ACHN (cell line): Measurements from ENCODE around the gene SIRPG.
"Not testable (repeated sequence)": the region's sequence is repeated elsewhere in the genome, so short reads cannot be mapped to it uniquely, and the experiment has no call there.

Source experiments
- DNase-seq: peaks from one replicate; pipeline ENCODE4 v3.0.0-alpha.2; 2015
- in situ Hi-C: cut with HindIII; loops from 2 replicates; pipeline ENCODE4 v1.10.0; 2017; ENCODE audit warnings: low sequenced_read_pairs, low pct_ligation_motif_present, low pct_unique_long_range_greater_than_20kb

Gene SIRPG

DNA sequence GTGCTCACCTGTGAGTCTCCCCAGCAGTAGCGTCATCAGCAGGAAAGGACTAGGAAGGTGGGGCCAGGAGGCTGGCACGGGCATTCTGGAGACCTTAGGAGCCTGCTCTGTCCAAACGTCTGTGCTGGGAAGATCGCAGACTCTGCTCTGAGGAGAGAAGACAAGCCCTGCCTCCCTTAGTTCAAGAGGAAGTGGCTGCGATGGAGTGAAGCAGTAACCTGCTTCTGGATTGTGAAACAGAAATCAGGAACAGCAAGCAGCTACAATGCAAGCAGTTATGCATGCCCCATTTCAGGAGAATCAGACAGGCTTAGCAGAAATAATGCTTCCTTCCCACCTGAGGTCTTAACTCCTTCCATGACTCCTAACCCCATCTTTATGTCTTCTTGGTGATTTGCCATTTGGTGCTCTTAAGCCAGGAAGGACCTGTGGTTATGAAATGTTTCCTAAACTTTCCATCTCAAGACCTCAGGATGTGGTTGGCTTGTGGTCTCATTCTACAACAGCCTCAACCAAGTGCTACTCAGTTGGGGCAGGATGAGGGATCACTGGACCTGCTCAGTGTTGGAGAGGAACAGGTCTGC, 37.6 kb downstream of the SIRPG start, which contains the start of gene SIRPB1:
TSS of gene SIRPB1 (minus strand) at position 149 of the 584 bp plus-strand sequence. CDS start at position 84, 65 bp downstream.
- DNase-seq: no peak
- in situ Hi-C loops: no loop called here

GRCh38 chr20:1618954-1619540, 38.5 kb downstream of the SIRPG start:
- DNase-seq: no peak
- in situ Hi-C loops: no loop called here

DNA sequence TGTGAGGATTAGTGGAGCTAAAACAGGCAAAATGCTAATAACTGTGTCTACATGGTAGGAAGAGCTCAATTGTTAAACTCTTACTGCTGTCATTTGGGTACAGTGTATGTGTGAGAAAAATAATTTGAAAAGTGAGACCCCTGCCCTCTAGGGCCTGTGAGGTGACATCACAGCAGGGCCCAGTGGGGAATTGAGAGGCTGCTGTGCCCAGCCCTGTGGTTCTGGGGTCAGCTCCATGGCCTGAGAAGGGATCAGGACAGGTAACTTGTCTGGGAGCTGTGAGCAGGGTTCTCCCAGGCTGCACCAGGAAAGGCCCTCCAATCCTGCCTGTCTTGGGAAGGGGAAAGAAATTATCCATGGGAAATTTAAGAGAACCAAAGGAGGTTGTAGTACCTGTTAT, 39.1 kb downstream of the SIRPG start:
- in situ Hi-C loops: no loop called here
- no peak for DNase-seq

DNA sequence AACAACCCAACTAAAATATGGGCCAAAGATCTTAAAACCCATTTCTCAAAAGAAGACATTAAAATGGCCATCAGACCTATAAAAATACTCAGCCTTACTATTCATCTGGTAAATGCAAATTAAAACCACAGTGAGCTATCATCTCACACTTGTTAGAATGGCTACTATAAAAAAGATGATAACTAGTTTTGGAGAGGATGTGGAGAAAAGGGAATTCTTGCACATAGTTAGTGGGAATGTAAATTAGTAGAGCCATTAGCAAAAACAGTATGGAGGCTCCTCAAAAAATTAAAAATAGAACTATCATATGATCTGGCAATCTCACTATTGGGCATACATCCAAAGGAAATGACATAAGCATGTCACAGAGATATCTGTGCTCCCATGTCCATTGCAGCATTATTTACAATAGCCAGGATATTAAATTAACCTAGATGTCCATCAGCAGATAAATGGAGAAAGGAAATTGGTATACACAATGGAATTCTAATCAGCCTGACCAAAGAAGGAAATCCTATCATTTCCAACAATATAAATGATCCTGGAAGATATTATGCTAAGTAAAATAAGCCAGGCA, 40.6 kb downstream of the SIRPG start:
- DNase-seq: no peak
- in situ Hi-C loops: no loop called here

- in situ Hi-C loops, DNase-seq: not testable (repeated sequence)
Measured at GRCh38 chr20:1610404-1610803, 47.2 kb downstream of the SIRPG start.

GRCh38 chr20:1608678-1609347, 48.8 kb downstream of the SIRPG start:
- DNase-seq, in situ Hi-C loops: not testable (repeated sequence)

DNA sequence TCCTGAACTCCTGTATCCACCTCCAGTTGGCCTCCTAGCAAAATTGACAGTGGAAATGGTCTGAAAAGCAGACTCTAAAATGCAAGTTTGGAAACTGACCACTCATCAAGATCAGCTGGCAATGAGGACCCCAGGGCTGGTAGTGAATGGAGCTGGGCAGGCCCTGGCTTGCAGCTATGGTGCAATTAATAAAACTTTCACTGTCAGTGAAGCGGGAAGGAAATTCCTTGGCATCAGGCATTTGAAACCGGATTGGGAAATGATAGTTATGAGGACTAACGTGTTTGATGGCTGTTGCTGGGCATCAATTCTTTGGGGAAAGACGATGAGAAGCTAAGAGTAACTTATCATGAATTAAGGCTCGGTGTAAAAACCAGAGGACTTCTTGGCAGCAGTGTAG, 56.8 kb downstream of the SIRPG start:
- in situ Hi-C loops: no loop called here
- no peak for DNase-seq

DNA sequence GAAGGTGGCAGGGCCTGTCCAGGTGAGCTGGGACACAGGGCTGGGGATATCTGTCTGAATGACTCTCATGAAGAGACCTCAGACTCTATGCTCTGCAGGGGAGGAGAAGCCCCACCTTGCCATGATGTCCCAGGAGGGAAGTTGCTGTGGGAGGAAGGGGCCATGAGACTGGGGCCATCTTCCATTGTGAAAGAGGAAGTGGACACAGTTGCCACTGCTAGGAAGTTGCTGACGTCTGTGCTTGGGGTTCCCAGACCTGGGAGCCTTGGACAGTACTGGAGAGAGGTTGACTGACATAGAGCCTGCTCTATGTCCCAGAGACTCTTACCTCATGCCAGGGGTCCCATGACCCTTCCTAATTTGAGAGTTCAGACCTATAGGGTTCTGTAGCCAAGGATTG, 62.2 kb downstream of the SIRPG start:
- DNase-seq: no peak
- in situ Hi-C loops: no loop called here

GRCh38 chr20:1588533-1589460, 68.8 kb downstream of the SIRPG start:
- DNase-seq: no peak
- in situ Hi-C loops: no loop called here

GRCh38 chr20:1587781-1588532, 69.6 kb downstream of the SIRPG start:
- in situ Hi-C loops: no loop called here
- DNase-seq: no peak

DNA sequence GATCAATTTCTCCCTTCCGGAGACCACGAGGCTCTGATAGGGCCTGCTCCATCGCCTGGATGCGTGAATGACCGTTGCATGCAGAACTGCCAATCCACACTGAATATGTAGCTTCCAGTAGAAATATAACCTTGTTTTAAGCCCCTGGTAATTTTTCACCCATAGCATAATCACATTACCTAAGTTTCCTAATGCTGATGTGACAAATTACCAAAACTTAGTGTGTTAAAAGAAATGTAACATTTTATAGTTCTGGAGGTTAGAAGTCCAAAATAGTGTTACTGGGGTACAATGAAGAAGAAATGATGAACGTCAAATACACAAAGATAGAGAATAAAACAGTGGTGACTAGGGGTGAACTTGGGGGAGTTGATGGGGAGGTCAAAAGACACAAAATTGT, 78.1 kb downstream of the SIRPG start:
- in situ Hi-C loops: no loop called here
- DNase-seq: no peak
